COLO829 (cell line): ENCODE measurements around the gene ANKRD23.
A peak's percentile ranks its signal among the peaks of the same experiment; 100 is the strongest.

ENCODE experiments used
- DNase-seq: peaks from one replicate; pipeline ENCODE4 v3.0.0; 2012; ENCODE audit warnings: low spot score

ANKRD23 gene

GRCh38 chr2:96837575-96837974, 6.2 kb downstream of the ANKRD23 start:
- no peak for DNase-seq

GRCh38 chr2:96835830-96836229, 8.0 kb downstream of the ANKRD23 start:
- no peak for DNase-seq

- no peak for DNase-seq
Observed at GRCh38 chr2:96832754-96833507, 10.9 kb downstream of the ANKRD23 start.

GRCh38 chr2:96832408-96832753, 11.4 kb downstream of the ANKRD23 start:
- no peak for DNase-seq

- no peak for DNase-seq
Observed at GRCh38 chr2:96831679-96832078, 12.1 kb downstream of the ANKRD23 start.

GRCh38 chr2:96830044-96830562, 13.7 kb downstream of the ANKRD23 start:
- no peak for DNase-seq

- DNase-seq = no peak
Observed at GRCh38 chr2:96828874-96829273, 14.9 kb downstream of the ANKRD23 start.

- no peak for DNase-seq
Observed at GRCh38 chr2:96828436-96828835, 15.4 kb downstream of the ANKRD23 start.

- DNase-seq = no peak
Observed at GRCh38 chr2:96826546-96827278, 17.1 kb downstream of the ANKRD23 start.

- no peak for DNase-seq
Observed at GRCh38 chr2:96825057-96825456, 18.8 kb downstream of the ANKRD23 start.

- no peak for DNase-seq
Observed at GRCh38 chr2:96824079-96824870, 19.5 kb downstream of the ANKRD23 start.

- no peak for DNase-seq
Observed at GRCh38 chr2:96823198-96823597, 20.6 kb downstream of the ANKRD23 start.

- DNase-seq = no peak
Observed at GRCh38 chr2:96822786-96823185, 21.0 kb downstream of the ANKRD23 start.

- no peak for DNase-seq
Observed at GRCh38 chr2:96821113-96821675, 22.6 kb downstream of the ANKRD23 start.

- DNase-seq = no peak
Observed at GRCh38 chr2:96819876-96820511, 23.8 kb downstream of the ANKRD23 start.

GRCh38 chr2:96819128-96819875, 24.5 kb downstream of the ANKRD23 start:
- DNase-seq = no peak

- no peak for DNase-seq
Observed at GRCh38 chr2:96817882-96818281, 25.9 kb downstream of the ANKRD23 start.

GRCh38 chr2:96816836-96817702, 26.8 kb downstream of the ANKRD23 start:
- DNase-seq = no peak

- DNase-seq = peak; percentile 93
Observed at GRCh38 chr2:96816127-96816835, 27.5 kb downstream of the ANKRD23 start, which contains the start of gene CNNM3. CNNM3 (plus strand) TSS chr2:96816268; CDS start chr2:96816278, 10 bp downstream.
